GM12878 (cell line): Measurements from ENCODE around the gene PCDHGA1.

Experiments used
- CHD4 ChIP-seq: fragments of 200-600 bp; sonication (generic); IDR thresholded peaks from 2 replicates; pipeline ENCODE4 v1.6.1; 2016; ENCODE audit warnings: mild to moderate bottlenecking
- CREB1 ChIP-seq: IDR thresholded peaks from 2 replicates; pipeline ENCODE4 v1.6.1; 2012; ENCODE audit warnings: low read depth, mild to moderate bottlenecking, inconsistent platforms
- CTCF ChIP-seq, 3 experiments: IDR thresholded peaks in 2 of 3; conservative IDR thresholded peaks in 1 of 3; 2 replicates each; pipeline ENCODE4 v1.5.1; 2011; ENCODE audit warnings: low read depth in 3 of 3, low read length in 3 of 3, mild to moderate bottlenecking in 3 of 3, control low read depth in 2 of 3, moderate library complexity in 2 of 3, inconsistent platforms in 1 of 3, mixed read lengths in 1 of 3; ENCODE audit not compliant: control insufficient read depth in 2 of 3, insufficient read depth in 1 of 3; ENCODE audit errors: extremely low read depth in 1 of 3
- EGR1 ChIP-seq, 2 experiments: IDR thresholded peaks; 1 replicate in 1 of 2; 2 replicates in 1 of 2; pipeline ENCODE4 v1.6.1; 2011 to 2012; ENCODE audit warnings: low read depth in 2 of 2, low read length in 2 of 2, borderline replicate concordance in 1 of 2, mild to moderate bottlenecking in 1 of 2, moderate library complexity in 1 of 2
- JUND ChIP-seq: IDR thresholded peaks from 2 replicates; pipeline ENCODE4 v1.6.1; 2012; ENCODE audit warnings: low read depth, mild to moderate bottlenecking, low read length, improper control_type of control experiment, moderate library complexity
- MEF2A ChIP-seq: IDR thresholded peaks from 2 replicates; pipeline ENCODE4 v1.6.1; 2011; ENCODE audit warnings: low read depth, mild to moderate bottlenecking, low read length, moderate library complexity; ENCODE audit not compliant: insufficient read depth
- POLR2A ChIP-seq: IDR thresholded peaks from 2 replicates; pipeline ENCODE4 v1.6.1; 2011; ENCODE audit warnings: low read depth, mild to moderate bottlenecking, low read length
- TARDBP ChIP-seq: IDR thresholded peaks from 2 replicates; pipeline ENCODE4 v1.6.1; 2016; ENCODE audit warnings: borderline replicate concordance
- TCF7 ChIP-seq: IDR thresholded peaks from 2 replicates; pipeline ENCODE4 v1.6.1; 2014; ENCODE audit warnings: antibody characterized with exemption, borderline replicate concordance
- USF2 ChIP-seq: IDR thresholded peaks from 2 replicates; pipeline ENCODE4 v1.6.1; 2011; ENCODE audit warnings: low read depth, low read length, improper control_type of control experiment, borderline replicate concordance

GRCh38 chr5:141393267-141393666 lies 63.0 kb downstream of the PCDHGA1 start:
- TF ChIP-seq CREB1 (no peak), CTCF (IDR thresholded peaks at IDR 0.05 in 2 of 3, conservative IDR thresholded peaks at IDR 0.05 in 1 of 3; ENCODE audit: control insufficient read depth in 2 of 3, extremely low read depth in 1 of 3, insufficient read depth in 1 of 3, low read depth in 3 of 3, low read length in 3 of 3) (no peak), USF2 (no peak), POLR2A (no peak), TARDBP (no peak), EGR1 (IDR thresholded peaks at IDR 0.05; ENCODE audit: borderline replicate concordance in 1 of 2, low read depth in 2 of 2, low read length in 2 of 2) (no peak), JUND (no peak), CHD4 (no peak), TCF7 (no peak), MEF2A (no peak)
